ENCODE results near the gene ICE1. TPM values are rescaled to one million over a fixed set of nuclear protein-coding genes. Genes with fewer than 3 reads are reported as not detected.

The ICE1 gene, protein sequence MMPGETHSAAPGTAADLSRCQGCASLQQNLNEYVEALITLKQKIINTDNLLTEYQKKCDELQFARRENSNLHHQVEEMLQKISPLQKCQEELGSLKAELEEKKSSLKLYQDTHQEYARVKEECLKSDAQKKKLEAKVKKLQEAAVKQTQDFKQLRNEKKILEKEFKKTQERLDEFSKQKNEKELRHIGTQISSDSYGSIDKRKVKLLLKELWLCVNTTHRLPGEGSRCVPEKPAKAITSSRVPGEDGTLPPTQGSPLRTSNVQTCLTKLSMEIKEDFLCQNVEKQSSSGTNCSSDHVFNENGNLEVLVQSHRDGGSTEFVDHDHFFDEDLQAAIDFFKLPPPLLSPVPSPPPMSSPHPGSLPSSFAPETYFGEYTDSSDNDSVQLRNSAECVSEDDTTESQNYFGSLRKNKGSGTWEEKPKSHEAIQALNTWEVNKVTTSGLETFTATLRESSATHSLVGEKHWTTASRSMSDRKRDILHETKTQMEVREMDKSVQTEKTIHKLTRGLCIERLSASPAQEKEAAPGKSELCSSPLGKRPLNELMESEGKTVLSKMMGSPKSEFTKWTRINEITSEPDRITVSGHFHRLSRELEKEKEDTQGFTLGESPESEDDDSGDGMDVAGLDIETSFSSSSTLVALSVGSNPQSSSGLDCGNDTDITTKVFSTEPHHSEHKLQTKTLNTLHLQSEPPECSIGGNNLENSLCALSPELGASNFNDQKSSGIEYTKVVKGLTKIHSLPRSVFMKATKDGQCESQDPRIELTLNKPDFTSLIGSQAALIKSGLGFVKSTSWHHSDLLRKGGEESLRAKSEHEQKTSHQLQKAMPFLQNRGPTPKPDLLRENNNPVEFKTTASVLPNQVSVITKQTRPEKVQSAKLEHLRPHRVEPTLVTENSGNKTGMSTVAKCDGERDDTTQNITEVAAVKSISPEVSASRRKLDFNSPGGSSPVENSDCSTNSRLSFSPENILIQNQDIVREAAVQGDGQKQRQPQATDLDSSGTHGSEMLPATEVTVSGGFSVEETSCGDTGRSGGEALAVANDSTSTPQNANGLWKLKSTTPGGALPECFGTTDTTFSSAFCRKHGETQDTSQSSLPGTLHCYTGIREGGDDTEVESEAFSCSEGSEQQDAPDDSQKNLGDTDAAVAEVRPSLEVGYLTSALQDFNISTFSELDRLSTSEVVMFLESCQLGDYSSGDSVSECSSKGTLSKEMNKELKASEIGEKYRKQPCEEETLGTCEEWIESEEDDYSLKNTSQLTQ (N-terminal part only)
- total RNA-seq, result 10 to 100 TPM; 17.8 to 39.2 (median 26.0) TPM

DNA sequence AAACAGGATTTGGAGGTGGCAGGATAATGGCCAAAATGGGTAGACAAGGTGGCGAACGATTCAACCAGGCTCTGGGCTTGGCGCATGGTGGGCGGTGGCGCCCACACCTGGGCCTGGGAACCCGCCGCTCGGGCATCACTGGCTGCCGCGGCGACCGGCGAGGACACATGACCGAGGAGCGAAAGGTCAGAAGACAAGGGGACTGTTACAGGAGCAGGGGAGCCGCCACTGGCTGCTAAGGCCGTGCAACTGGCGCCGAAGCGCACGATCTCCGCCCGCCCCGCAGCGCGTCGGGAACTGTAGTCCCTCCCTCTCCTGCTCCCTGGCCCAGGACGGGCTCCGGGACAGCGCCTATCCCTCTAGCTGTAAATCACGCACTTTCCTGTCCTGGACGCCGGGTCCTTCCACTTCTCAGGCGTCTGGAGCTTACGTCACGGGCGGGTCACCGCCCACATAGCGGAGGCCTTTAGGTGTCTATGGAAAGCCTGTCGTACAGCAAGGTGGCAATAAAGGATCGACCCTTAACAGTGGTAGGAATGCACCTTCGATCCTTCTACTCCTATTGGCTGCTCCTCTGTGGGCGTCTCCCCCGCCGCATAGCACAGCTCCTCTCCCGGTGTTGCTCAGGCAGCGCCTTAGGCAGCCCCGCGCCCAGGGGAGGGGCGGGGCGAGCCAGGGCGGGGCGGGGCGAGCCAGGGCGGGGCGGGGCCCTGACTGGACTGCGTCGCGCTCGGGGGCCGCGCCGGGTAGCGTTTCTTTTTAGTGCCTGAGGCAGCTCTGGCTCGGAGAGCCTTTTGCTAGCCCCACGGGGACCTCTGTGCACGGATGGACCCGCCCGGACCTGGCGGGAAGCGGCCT is at the start of gene ICE1:
TSS of gene ICE1 (plus strand) at position 717 of the 858 bp plus-strand sequence. CDS start 239 bp downstream, outside the sequence.
- in situ Hi-C loops (cut with MboI; ENCODE audit: low pct_unique_long_range_greater_than_20kb in 2 of 9, low sequenced_read_pairs in 9 of 9, unreplicated experiment in 9 of 9), result loop anchor here in 8 of 9 experiments (10.0 to 25.0 kb wide), 5 partner anchors 277 to 547 kb away; partner anchors contain the start of gene ADAMTS16 (in 6 of the 8)
- Histone ChIP-seq H3K4me3 (peak within 1 kb of the TSS; percentile 71 to 93 (median 92)), H3K27ac (peak within 1 kb of the TSS; percentile 99 to 100), H3K4me1 (replicated peaks in 1 of 2) (peaks cover 17 to 22% of the 10 kb centered on the region in 2 donors)
- 0 to 2% (median 0%) methylated on average over 9 to 16 of the region's 71 CpGs; no CpG with 5 or more reads in 5 of the 10 experiments for WGBS, 10 experiments
- peak; percentile 91 to 96 (median 95) for ATAC-seq (replicated peaks in 6 of 8)

DNA sequence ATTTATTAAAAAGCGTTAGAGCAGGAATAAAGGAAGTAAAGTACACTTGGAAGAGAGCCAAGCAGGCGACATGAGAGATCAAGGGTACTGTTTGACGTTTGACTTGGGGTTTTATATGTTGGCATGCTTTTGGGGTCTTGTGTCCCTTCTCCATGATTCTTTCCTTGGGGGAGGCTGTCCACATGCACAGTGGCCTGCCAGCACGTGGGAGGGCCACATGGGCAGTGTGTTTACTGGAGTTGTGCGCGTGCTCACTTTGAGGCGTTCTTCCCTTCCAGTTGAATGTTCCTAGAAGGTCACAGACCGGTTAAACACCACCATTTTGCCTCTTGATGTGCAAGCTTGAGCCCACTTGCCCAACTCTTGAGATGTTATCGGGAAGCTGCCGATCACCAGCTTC is 49.5 kb upstream of the ICE1 start:
- in situ Hi-C loops (cut with MboI; ENCODE audit: low pct_unique_long_range_greater_than_20kb in 2 of 9, low sequenced_read_pairs in 9 of 9, unreplicated experiment in 9 of 9), result no loop called here
- Histone ChIP-seq H3K4me3 (no peak overlapping the region), H3K27ac (no peak overlapping the region), H3K4me1 (replicated peaks in 1 of 2) (no peaks in the 10 kb centered on the region)
- ATAC-seq (replicated peaks in 6 of 8), result no peak
- WGBS, 10 experiments, result 74 to 95% (median 88%) methylated on average over 1 to 7 of the region's 10 CpGs; no CpG with 5 or more reads in 2 of the 10 experiments

- 8 to 100% (median 100%) methylated on average over 1 to 2 of the region's 2 CpGs; no CpG with 5 or more reads in 5 of the 10 experiments for WGBS, 10 experiments
- ATAC-seq (replicated peaks in 6 of 8), result no peak
- in situ Hi-C loops (cut with MboI; ENCODE audit: low pct_unique_long_range_greater_than_20kb in 2 of 9, low sequenced_read_pairs in 9 of 9, unreplicated experiment in 9 of 9), result no loop called here
- no peak overlapping the region for H3K4me3 ChIP-seq
- H3K27ac ChIP-seq, result no peak overlapping the region
- H3K4me1 ChIP-seq (replicated peaks in 1 of 2), result no peaks in the 10 kb centered on the region
These were observed 49.0 kb upstream of the ICE1 start for GRCh38 chr5:5373351-5373989.

DNA sequence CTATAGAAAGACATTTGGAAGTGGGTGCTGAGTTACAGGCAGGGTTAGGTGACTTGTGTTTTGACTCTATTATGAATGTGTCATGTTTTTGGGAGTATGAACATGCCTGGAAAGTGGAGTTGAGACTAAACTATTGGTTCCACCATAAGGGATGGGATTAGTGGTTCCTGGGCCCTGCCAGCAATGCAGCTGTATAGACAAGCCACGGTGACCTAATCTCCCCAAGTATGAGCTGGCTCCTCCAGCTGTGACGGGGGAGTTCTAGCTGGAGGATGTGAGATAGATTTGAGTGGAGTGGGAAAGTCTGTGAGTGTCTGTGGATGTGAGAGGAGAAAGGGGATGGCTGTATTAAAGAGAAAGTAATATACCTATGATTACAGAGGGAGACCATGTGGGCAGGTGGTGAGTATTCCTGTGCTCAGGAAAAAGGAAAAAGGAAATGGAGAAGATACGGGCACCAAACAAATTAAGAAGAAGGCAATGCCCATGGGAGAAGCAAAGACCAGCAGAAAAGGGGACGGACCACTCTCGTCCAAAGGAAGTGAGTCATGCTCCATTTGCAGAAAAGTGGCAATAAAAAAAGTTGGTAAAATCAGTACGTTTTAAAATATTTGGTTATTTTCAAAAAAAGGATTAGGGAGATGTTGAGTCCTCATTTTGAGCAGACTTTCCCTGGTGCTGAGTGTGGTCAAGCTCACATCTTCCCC is 48.3 kb upstream of the ICE1 start:
- in situ Hi-C loops (cut with MboI; ENCODE audit: low pct_unique_long_range_greater_than_20kb in 2 of 9, low sequenced_read_pairs in 9 of 9, unreplicated experiment in 9 of 9), result no loop called here
- WGBS, 10 experiments, result 15 to 100% (median 61%) methylated on average over 1 to 6 of the region's 6 CpGs
- no peaks in the 10 kb centered on the region for H3K4me1 ChIP-seq (replicated peaks in 1 of 2)
- H3K27ac ChIP-seq, result no peak overlapping the region
- no peak overlapping the region for H3K4me3 ChIP-seq
- ATAC-seq (replicated peaks in 6 of 8), result no peak

GRCh38 chr5:5377780-5378179 is 44.7 kb upstream of the ICE1 start:
- in situ Hi-C loops (cut with MboI; ENCODE audit: low pct_unique_long_range_greater_than_20kb in 2 of 9, low sequenced_read_pairs in 9 of 9, unreplicated experiment in 9 of 9), result no loop called here
- 47 to 96% (median 73%) methylated on average over 3 to 6 of the region's 6 CpGs; no CpG with 5 or more reads in 5 of the 10 experiments for WGBS, 10 experiments

GRCh38 chr5:5378531-5378930 is 43.9 kb upstream of the ICE1 start:
- Histone ChIP-seq H3K27ac (no peak overlapping the region), H3K4me1 (replicated peaks in 1 of 2) (no peaks in the 10 kb centered on the region), H3K4me3 (no peak overlapping the region)
- ATAC-seq (replicated peaks in 6 of 8), result no peak
- in situ Hi-C loops (cut with MboI; ENCODE audit: low pct_unique_long_range_greater_than_20kb in 2 of 9, low sequenced_read_pairs in 9 of 9, unreplicated experiment in 9 of 9), result no loop called here
- WGBS, 10 experiments, result 7 to 100% (median 80%) methylated on average over 1 to 2 of the region's 3 CpGs; no CpG with 5 or more reads in 3 of the 10 experiments

More at GRCh38 chr5:5377780-5378179, 44.7 kb upstream of the ICE1 start:
- no peak for ATAC-seq (replicated peaks in 6 of 8)
- Histone ChIP-seq H3K4me1 (replicated peaks in 1 of 2) (no peaks in the 10 kb centered on the region), H3K27ac (no peak overlapping the region), H3K4me3 (no peak overlapping the region)

GRCh38 chr5:5380298-5380697 is 42.2 kb upstream of the ICE1 start:
- 52 to 83% (median 60%) methylated on average over 1 to 6 of the region's 6 CpGs; no CpG with 5 or more reads in 1 of the 10 experiments for WGBS, 10 experiments
- in situ Hi-C loops (cut with MboI; ENCODE audit: low pct_unique_long_range_greater_than_20kb in 2 of 9, low sequenced_read_pairs in 9 of 9, unreplicated experiment in 9 of 9), result no loop called here
- ATAC-seq (replicated peaks in 6 of 8), result peak in 2 of 8 experiments; percentile 34 to 38
- Histone ChIP-seq H3K4me1 (replicated peaks in 1 of 2) (no peaks in the 10 kb centered on the region), H3K27ac (no peak overlapping the region), H3K4me3 (no peak overlapping the region)

DNA sequence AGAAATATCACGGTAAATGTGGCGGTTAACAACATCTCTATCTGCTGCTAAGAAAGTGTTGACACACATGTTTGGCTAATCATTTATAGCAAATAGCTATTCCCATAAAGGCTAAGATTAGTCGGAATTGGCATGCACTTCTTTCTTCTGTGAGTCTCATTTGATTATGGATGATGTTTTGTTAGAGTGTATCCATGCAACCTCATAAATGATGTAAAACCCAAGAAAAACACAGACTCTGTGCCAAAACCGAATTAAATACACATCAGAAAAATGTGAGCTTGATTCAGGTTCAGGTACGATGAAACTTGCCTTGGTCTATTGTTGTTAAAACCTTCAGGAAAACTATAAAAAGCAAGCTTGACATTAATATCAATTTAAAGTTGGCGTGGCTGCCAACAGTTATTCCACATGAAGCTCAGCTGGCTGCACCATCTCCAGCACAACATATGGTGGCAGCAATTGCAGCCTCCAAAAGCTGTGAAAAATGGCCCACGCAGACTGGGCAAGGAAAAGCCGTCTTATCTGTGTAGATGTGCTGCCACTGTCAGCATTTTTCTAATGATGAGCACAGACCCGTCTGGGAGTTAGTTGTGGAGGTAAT is 41.1 kb upstream of the ICE1 start:
- Histone ChIP-seq H3K4me3 (no peak overlapping the region), H3K4me1 (replicated peaks in 1 of 2) (no peaks in the 10 kb centered on the region), H3K27ac (no peak overlapping the region)
- ATAC-seq (replicated peaks in 6 of 8), result peak in 3 of 8 experiments; percentile 26 to 53 (median 48)
- in situ Hi-C loops (cut with MboI; ENCODE audit: low pct_unique_long_range_greater_than_20kb in 2 of 9, low sequenced_read_pairs in 9 of 9, unreplicated experiment in 9 of 9), result no loop called here
- 24 to 93% (median 83%) methylated on average over 2 to 7 of the region's 9 CpGs for WGBS, 10 experiments

- Histone ChIP-seq H3K4me1 (replicated peaks in 1 of 2) (no peaks in the 10 kb centered on the region), H3K27ac (no peak overlapping the region), H3K4me3 (no peak overlapping the region)
- ATAC-seq (replicated peaks in 6 of 8), result no peak
- in situ Hi-C loops (cut with MboI; ENCODE audit: low pct_unique_long_range_greater_than_20kb in 2 of 9, low sequenced_read_pairs in 9 of 9, unreplicated experiment in 9 of 9), result no loop called here
- WGBS, 10 experiments, result 67 to 80% (median 73%) methylated on average over 1 to 5 of the region's 5 CpGs; no CpG with 5 or more reads in 4 of the 10 experiments
These were observed 39.0 kb upstream of the ICE1 start for GRCh38 chr5:5383461-5383860.

- H3K4me3 ChIP-seq, result no peak overlapping the region
- no peak overlapping the region for H3K27ac ChIP-seq
- no peak for ATAC-seq (replicated peaks in 6 of 8)
- no peaks in the 10 kb centered on the region for H3K4me1 ChIP-seq (replicated peaks in 1 of 2)
- 7 to 100% (median 73%) methylated on average over 2 to 9 of the region's 11 CpGs for WGBS, 10 experiments
- in situ Hi-C loops (cut with MboI; ENCODE audit: low pct_unique_long_range_greater_than_20kb in 2 of 9, low sequenced_read_pairs in 9 of 9, unreplicated experiment in 9 of 9), result no loop called here
These were observed 37.7 kb upstream of the ICE1 start for GRCh38 chr5:5384660-5385330.
